Stimulated activated CD4-positive, alpha-beta T cell treated with anti-CD3 and anti-CD28 coated beads, Interleukin-15, amount 100 ng/mL, for 48 hours (primary cell): ENCODE data around the gene CTNNBIP1.

Experiments used
- DNase-seq, 2 donors: peaks; one replicate each; pipeline ENCODE4 v3.0.0-alpha.2; 2020; ENCODE audit warnings: low read depth in 2 of 2

Gene CTNNBIP1

DNA sequence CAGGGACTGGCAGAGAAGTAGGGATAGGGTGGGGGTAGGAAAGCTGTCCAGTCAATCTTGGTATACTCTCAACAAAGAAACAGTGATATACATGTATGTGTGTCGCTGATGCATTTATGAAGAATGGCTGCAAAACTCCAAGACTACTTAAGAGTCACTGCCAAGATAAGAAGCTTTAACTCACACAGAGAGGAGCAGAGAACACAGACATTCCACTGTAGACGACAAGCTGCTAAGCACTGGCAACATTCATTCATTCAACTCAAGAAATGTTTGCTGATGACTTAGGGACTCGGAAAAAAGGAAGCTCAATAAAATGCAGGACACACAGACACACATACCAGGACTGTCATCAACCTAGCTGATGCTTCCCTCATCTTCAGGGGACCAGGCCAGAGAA lies 5.5 kb downstream of the CTNNBIP1 start:
- DNase-seq: no peak

DNA sequence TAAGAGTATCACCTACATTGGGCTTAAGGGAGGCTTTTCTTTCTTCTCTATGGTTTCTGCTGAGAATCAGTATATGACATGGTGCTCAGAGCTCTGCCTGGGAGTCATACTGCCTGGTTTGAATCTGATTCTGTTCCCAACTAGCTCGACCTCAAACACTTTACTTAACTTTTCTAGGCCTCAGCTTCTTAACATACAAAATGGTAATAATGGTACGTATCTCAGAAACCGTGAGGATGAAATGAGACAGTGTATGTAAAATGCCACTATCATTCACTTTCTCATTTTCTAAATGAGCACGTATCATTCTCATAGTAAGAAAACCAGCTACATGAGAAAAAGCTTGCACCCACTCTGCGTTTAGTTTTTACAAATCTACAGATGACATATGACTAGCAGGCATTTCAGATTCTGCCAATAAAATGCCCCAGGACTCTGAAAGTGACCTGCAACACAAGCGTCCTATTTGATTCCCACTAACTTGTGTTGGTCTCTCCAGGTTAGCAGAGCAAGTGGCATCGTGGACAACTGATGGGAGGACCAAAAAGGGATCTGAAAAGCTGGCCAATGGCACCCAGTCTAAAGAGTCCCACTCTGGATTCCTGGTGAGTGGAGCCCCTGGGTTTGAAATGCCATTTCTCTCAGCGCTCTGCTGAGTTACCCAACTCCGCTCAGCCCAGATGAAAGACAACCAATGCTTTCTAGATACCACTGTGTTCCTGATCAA lies 6.1 kb downstream of the CTNNBIP1 start:
- DNase-seq: no peak

DNA sequence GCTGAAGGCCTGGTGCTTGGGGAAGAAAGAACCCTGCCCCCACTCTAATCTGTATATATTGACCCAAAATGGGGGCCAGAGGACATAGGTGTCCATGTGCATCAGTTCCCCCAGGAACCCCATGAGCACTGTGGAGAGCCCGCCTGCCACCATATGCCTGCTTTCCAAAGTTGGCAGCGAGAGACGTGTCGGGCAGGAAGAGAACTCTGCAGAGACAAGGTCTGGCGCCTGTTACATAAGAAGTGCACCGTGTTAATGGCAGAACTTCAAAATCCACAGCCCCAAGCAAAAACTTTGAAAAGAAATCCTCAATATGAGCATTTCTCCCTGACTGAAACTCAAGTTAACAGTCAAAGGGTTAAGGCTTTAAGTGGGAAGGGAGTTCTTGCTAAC lies 8.0 kb downstream of the CTNNBIP1 start:
- DNase-seq: no peak

DNA sequence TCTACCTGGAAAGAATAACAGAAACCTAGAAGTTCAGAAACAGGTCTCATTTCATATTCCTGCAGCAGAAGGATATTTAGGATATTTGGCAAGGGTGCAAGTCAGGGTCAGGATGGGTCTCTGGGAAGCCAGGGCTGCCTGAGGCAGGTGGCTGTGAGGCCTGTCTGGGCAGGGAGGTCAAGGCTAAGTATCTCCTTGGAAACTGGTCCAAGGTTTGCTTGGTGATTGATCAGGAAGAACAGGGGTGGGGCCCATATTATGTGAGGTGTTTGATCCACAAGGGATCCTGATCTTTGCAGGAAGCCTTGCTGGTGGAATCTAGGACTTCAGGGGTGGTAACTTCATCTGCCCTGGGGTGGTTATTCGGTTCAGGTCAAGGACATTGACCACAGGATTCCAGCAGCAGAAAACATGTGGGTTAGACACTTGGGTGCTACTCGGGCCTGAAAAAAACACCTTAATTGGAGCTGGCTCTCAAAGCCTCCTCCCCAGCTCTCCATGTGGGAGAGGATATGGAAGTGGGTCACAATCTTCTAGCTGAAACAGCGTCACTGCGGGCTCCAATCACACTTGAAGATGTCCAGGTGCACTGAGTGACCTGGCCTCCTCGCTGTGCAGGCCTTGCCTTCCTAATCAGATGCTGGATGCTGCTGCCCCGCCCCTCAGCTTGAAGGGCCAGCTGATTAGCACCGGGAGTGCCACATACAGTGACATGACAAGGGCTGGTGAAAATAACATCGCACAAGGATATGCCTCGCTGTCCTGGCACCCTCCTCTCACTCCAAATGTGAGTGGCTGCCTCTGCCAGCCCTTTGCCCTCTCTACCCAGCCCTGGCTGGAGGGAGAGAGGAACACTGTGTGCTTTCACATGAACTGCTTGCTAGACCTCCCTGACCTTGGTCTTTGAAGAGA lies 8.7 kb downstream of the CTNNBIP1 start:
- DNase-seq: no peak

DNA sequence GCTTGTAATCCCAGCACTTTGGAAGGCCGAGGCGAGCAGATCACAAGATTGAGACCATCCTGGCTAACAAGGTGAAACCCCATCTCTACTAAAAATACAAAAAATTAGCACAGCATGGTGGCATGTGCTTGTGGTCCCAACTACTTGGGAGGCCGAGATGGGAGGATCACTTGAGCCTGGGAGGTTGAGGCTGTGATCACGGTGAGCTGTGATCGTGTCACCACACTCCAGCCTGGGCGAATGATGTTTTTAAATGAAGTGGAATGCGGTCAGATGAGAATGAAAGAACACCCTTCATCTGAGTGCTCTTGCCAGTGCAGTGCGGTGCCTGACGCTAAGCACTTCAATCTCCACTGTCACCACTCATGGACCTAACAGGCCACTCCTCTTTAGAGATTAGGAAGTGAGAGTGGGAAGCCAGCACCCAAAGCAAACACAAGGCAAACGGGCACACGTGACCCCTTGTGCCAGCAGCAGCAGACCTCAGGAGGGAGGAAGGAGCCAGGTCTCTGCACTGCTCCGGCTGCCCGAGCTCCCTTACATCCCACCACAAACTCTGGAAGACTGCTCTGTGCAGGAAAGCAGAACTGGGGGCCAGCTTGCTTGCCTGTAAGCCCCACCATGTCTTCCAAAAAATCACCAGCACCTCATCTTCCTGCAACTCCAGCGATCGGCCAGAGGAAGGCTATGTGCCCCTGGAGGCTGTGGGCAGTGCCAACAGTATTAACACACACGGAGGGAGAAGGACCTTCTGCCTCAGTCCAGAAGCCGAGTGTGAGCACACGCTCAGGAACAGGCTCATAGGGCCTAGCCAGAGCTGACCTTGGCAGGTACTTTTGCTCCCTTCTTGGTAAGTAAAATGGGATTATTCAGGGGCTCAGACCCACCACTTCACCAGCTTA lies 9.7 kb downstream of the CTNNBIP1 start:
- DNase-seq: no peak

DNA sequence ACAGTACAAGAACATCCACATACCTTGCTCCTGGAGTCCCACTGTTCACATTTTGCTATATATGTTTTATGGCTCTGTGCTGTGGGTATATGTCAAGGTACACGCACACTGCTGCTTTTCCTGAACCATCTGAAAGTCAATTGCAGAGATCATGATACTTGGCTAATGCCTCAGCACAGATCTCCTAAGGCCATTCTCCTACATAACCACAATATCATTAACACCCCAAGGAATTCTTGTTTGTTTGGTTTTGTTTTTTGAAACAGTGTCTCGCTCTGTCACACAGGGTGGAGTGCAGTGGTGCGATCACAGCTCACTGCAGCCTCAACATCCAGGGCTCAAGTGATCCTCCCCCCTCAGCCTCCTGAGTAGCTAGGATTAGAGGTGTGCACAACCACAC lies 16.0 kb downstream of the CTNNBIP1 start:
- DNase-seq: no peak

DNA sequence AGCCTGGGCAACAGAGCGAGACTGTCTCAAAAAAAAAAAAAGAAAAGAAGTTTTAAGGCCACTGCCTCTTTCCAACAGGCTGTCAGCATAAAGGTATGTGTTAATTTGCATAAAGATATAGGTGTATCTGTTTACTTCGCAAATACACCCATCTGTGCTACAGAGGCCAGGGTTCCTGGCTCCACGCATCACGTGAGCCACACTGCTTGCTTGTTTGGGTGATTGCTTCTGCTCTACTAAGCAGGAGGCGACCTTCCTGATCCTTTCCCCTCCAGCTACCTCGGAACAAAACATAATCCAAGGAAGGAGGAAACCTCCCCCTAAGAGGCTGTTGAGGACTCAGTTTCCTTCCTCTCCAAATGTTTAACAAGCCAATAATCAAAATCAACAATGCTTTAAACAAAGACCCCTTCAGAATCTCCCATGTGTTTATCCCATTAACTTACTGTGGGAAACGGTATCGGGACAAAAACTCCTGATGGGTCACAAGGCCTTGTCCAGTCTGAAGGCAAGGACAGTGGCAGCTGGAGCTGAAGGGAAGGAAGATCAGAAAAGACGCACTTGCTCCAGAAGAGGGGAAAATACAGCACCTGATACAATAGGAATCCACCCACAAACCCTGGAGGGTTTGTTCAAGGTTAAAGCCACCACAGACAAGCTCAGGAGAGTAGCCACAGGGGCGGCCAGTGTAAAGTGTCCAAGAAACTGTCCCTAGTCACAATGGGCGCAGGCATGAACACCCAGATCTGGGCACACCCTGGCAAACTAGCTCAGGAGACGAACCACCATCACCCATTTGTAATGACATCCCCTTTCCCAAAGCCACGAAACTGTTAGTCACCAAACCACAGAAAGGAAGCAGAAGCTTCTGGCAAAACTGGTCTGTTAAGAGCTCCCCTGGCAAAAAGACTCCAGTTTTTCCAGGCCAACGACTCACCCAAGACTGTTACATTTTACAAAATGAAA lies 17.2 kb downstream of the CTNNBIP1 start:
- no peak for DNase-seq

DNA sequence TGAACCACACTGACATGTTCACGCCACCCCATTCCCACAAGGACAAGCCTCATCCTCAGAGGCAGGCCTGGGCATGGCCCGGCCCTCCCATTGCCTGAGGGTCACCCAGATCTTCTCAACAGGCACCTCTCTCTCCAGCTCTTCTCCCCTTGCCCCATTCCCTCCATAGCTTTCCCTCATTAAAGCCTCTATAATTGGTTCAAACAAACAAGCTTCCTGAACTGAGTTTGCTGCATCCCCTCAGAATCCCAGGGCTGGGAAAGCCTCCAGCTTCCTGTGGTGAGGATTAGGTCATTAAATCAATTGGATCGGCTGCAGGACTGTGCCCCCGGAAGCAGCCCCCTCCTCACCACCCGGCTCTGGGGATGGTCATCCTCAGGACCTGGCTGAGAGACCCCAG lies 18.9 kb downstream of the CTNNBIP1 start:
- DNase-seq: no peak

DNA sequence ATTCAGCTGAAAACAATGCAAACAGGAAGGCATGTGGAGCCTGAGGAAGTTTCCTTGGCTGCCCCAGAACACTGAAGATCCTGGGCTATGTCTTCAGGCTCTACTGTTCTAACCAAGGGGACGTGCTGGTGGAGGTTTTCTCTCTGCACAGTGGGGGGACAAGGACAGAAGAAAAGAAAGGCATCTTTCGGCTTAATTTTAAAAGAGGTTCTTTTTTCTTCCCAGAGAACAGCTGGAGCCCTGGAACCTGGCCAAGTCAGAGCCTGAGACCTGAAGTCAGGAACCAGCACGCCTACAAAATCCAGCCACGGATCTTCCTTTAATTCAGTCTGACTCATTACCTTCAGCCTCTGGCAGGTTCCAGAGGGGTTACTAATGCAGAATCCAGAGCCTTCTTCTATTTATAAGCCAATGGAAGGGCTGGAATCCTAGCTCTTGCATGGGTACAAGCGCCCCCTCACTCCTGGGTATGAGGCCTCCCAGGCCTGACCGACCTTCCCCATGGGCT lies 19.8 kb downstream of the CTNNBIP1 start:
- DNase-seq: no peak

DNA sequence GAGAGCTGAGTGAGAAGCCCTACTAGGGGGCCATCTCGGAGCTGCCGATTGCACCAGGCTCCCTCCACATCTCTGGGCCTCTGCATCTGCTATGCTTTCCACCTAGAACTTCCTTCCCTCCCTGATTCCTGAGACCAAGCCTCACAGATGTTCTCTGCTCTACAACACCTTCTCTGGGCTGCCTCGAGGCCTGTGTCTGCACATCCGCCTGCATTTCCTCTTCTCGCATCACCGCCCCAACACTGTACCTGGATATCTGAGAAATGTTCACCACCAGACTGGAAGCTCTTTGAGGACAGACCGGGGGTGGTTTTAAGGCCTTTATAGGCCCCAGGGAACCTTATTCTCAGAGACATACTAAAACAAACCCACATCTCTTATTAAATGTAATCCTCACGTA lies 20.7 kb downstream of the CTNNBIP1 start:
- DNase-seq: no peak

DNA sequence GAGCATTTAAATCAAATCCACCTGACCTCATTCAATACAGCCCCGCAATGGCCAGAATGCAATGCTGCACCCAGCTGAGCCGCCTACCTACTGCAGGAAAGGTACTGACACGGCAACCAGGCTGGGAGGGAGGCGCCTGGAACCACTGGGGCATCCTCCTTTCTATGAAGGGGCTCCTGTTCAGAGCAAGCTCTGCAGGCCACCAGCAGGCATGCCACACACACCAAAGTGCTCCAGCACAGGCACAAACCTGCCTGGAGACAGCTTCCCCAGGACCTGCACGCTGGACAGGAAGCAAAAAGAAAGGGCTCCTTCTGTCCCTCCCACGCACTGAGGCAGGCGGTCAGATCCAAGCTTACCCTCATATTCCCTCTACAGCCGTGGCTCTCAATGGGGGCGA lies 21.2 kb downstream of the CTNNBIP1 start:
- DNase-seq: no peak

DNA sequence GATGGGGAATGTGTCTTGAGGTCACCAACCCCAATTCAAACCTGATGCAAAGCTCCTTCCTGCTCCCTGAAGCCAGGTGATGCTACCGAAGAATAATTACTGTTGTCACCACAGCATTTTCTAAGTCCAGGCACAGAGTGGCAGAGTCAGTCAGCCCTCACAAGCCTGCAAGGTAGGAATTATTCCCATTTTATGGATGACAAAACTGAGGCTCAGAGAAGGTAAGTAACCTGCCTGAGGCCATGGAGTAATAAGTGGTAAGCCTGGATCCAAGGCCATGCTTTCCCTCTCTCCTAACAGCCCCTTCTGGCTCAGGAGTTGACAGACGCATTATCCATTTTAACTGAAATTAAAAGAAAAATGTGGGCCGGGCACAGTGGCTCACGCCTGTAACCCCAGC lies 23.0 kb downstream of the CTNNBIP1 start:
- no peak for DNase-seq

DNA sequence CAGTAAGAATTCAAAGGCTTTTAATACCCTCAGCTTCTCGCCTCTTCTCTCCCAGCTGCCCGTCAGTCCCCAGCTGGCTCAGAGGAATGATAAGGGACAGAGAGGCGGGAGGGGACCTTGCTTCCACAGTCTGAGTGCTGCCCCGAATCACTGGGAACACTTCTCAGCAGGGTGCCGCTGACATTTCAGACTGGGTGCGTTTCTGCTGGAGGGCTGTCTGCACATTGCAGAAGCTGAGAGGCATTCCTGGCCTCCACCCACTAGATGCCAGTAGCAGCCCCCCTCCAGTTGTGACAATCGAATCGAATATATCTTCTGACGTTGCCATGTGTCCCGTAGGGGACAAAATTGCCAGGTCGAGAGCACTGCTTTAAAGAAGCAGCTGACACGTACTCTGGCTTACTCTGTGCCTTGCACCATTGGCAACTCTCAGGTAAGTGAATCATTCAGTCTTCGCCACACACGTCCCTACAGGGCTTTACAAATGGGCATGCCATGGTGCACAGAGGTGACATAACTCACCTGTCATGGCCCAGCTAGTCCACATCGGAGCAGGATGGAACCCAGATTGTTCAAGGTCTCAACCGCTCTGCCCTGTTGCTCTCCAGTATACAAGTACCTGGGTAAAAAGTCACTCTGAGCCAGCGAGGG lies 23.9 kb downstream of the CTNNBIP1 start:
- DNase-seq: no peak

DNA sequence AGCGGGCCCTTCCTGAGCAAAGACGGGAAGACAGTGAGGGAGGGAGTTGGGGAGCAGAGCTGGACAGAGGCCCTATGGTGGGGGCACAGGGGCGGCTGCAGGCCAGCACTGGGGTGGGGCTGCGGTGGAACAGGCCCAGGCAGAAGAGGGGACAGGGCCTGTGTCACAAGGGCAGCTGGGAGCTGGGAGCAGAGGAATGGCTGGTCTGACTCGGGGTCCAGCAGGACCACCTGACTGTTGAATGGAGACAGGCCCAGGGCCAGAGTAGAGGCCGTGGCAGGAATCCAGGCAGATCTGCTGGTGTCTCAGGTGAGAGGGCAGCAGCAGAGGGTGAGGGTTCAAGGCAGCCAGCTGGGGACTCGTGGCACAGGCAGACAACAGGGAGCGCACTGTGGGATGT lies 25.3 kb downstream of the CTNNBIP1 start:
- DNase-seq: no peak

DNA sequence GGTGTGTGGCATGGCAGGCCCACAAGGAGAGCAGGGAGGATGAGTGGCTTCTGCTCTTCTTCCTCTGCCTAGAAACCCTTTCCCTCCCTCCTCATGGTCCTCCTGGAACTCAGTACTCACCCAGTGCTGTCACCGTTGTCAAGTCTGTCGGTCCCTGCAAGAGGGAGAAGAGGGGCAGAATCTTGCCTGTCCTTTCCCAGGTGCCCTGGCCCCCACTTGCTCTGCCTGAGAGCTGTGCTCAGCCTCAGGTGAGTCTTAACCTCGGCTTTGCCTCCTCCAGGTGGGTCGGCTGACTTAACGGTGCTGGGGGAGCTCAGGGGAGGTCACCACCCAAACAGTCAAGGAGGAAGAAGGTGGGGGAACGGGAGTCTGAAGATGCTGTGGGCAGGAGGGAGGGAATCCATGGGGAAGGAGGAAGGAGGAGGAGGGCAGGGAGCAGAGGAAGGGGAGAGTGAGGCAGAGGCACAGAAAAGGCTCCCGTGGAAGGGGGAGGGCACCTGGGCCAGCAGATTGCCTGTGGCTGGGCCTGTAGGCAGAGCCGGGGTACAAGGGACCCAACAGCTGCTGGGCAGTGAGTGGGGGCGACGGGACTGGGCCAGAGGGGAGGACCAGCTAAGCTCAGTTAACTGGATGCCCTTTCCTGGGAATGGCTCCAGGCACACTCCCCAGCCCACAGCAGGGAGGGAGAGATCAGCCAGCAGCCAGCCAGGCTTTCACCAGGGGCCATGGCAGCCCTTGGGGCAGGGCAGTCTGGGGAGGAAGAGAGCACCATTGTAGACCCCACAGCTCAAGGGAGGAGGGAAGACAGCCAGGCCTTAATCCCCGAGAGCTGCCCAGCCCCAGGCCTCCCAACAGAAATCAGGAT lies 26.3 kb downstream of the CTNNBIP1 start:
- DNase-seq: no peak

DNA sequence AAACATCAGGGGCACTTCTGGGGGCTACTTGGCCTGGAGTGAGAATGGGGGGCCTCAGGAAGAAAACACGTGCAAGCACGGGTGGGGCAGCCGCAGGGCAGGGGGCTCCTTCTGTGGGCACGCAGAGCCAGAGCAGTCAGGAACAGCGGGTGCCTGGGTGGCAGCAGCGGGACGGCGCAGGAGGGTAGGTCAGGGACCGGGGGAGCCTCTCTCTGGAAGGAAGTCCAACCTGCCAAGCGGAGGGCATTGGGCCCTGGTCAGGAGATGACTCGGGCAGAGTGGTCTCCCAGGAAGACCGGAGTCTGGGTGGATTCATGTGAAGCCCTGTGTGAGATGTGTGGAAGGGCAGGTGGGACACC lies 27.1 kb downstream of the CTNNBIP1 start:
- no peak for DNase-seq

DNA sequence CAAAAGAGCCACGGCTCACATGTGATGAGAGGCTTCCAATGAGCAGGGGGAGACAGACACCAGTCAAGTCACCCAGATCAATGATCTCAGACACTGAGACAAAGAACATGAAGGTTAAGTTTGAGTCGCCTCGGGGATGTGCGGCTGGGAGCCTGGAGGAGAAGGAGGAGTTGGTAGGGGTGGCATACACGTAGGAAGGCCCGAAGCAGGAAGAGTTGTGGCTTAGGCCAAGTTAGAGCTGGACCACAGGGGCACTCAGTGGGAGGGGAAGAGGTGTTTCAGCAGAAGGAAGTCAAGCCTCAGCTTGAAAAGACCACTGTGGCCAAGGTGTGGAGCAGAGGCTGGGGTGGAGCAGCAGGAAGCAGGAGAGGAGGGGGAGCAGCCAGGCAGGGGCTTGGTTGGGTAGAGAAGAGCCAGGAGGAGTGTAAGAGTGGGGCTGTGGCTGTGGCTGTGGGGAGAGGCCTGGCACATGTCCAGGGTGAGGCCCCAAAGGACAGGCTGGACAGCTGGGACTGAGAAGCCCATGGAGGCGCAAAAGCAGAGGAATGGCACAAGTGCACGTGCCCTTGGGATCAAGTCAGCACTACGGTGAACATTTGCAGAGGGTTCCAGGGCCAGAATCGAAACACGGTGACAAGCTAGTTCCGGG lies 27.6 kb downstream of the CTNNBIP1 start:
- no peak for DNase-seq

DNA sequence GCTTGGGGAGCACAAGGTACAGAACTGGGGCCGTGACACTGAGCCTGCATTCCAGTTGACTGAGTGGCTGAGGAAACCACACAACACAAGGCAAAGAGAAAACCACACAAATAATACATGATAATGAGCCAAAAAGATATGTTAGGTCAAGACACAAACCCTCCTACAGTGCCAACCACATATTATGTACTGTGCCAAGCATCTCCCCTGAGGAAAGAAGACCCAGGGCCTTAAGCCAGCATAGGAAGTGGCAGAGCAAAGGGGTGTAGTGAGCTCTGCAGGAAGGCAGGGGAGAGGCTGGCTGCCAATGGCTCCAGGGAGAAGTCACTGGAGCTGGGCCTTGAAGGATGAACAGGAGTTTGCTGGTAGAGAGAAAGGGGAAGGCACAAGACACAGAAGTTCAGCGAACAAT lies 28.2 kb downstream of the CTNNBIP1 start:
- no peak for DNase-seq

DNA sequence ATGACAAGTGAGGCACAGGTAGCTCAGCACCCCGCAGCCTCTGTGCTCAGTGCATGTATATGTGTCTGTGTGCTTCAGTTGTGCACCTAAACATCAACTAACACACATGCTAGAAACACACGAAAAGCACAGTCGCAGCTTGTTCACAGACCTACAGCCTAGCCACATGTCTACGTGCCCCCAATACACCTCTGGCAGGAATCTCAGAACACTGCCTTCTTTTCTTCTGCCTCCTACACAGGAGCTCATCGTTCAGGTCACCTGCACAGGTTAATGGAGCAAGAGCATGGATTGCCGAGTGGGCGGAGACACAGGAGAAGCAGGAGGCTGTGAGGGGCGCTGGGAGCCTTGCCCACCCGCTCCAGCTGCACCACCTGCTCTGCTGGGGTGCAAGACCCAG lies 31.7 kb downstream of the CTNNBIP1 start:
- DNase-seq: no peak
